Trophoblast cell (in vitro differentiated cells and primary cell): ENCODE data around the gene NR1H2.

ENCODE experiments used
- DNase-seq, 2 donors: peaks; one replicate each; pipeline ENCODE4 v3.0.0-alpha.2; 2016
- H2AFZ ChIP-seq: 2 replicates; pipeline ENCODE4 v1.6.1; 2013; ENCODE audit warnings: low read length, moderate library complexity, mild to moderate bottlenecking; ENCODE audit not compliant: insufficient read depth, poor library complexity
- H2AK5ac ChIP-seq: 2 replicates; pipeline ENCODE4 v1.6.1; 2013; ENCODE audit warnings: mild to moderate bottlenecking, low read length
- H2BK120ac ChIP-seq: 2 replicates; pipeline ENCODE4 v1.6.1; 2013; ENCODE audit warnings: low read length, mild to moderate bottlenecking, moderate library complexity; ENCODE audit not compliant: insufficient read depth, poor library complexity
- H2BK12ac ChIP-seq: 2 replicates; pipeline ENCODE4 v1.6.1; 2013; ENCODE audit warnings: mild to moderate bottlenecking, low read length, moderate library complexity
- H2BK5ac ChIP-seq: 2 replicates; pipeline ENCODE4 v1.6.1; 2013; ENCODE audit warnings: low read length, low read depth, moderate library complexity, mild to moderate bottlenecking; ENCODE audit not compliant: poor library complexity
- H3K14ac ChIP-seq: 2 replicates; pipeline ENCODE4 v1.6.1; 2013; ENCODE audit warnings: mild to moderate bottlenecking, low read length
- H3K18ac ChIP-seq: 2 replicates; pipeline ENCODE4 v1.6.1; 2013; ENCODE audit warnings: mild to moderate bottlenecking, low read length
- H3K23ac ChIP-seq: 2 replicates; pipeline ENCODE4 v1.6.1; 2013; ENCODE audit warnings: low read length
- H3K27ac ChIP-seq: 2 replicates; pipeline ENCODE4 v1.5.1; 2013; ENCODE audit warnings: low read depth, mild to moderate bottlenecking, inconsistent platforms, low read length, moderate library complexity
- H3K27me3 ChIP-seq: 2 replicates; pipeline ENCODE4 v1.6.1; 2013; ENCODE audit warnings: inconsistent platforms, mild to moderate bottlenecking, low read length, moderate library complexity; ENCODE audit not compliant: insufficient read depth
- H3K36me3 ChIP-seq, 2 experiments: 1 replicate in 1 of 2; 2 replicates in 1 of 2; pipeline ENCODE4 v1.6.1; 2013; ENCODE audit warnings: low read length in 2 of 2, mild to moderate bottlenecking in 2 of 2, moderate library complexity in 1 of 2; ENCODE audit not compliant: insufficient read depth in 2 of 2, control insufficient read depth in 1 of 2
- H3K4ac ChIP-seq: 2 replicates; pipeline ENCODE4 v1.6.1; 2013; ENCODE audit warnings: low read depth, mild to moderate bottlenecking, low read length, moderate library complexity
- H3K4me1 ChIP-seq, 2 experiments: 1 replicate in 1 of 2; 2 replicates in 1 of 2; pipeline ENCODE4 v1.6.1; 2013; ENCODE audit warnings: low read length in 2 of 2, mild to moderate bottlenecking in 2 of 2, moderate library complexity in 1 of 2; ENCODE audit not compliant: insufficient read depth in 2 of 2, control insufficient read depth in 1 of 2
- H3K4me2 ChIP-seq: 2 replicates; pipeline ENCODE4 v1.6.1; 2013; ENCODE audit warnings: inconsistent platforms, mild to moderate bottlenecking, low read length, moderate library complexity
- H3K4me3 ChIP-seq: 2 replicates; pipeline ENCODE4 v1.5.1; 2013; ENCODE audit warnings: mild to moderate bottlenecking, low read depth, low read length, inconsistent platforms
- H3K79me1 ChIP-seq: one replicate; pipeline ENCODE4 v1.6.1; 2013; ENCODE audit warnings: low read length
- H3K79me2 ChIP-seq: 2 replicates; pipeline ENCODE4 v1.6.1; 2013; ENCODE audit warnings: low read length, mild to moderate bottlenecking; ENCODE audit not compliant: control insufficient read depth, insufficient read depth, poor library complexity
- H3K9ac ChIP-seq: 2 replicates; pipeline ENCODE4 v1.6.1; 2013; ENCODE audit warnings: mild to moderate bottlenecking, low read length
- H3K9me3 ChIP-seq: 2 replicates; pipeline ENCODE4 v1.6.1; 2013; ENCODE audit warnings: low read depth, mild to moderate bottlenecking, control low read depth, inconsistent platforms, low read length; ENCODE audit not compliant: insufficient read depth
- H4K12ac ChIP-seq: 2 replicates; pipeline ENCODE4 v1.6.1; 2013; ENCODE audit warnings: low read depth, mild to moderate bottlenecking, low read length, moderate library complexity
- H4K8ac ChIP-seq: 2 replicates; pipeline ENCODE4 v1.6.1; 2013; ENCODE audit warnings: low read depth, mild to moderate bottlenecking, low read length, moderate library complexity
- H4K91ac ChIP-seq: one replicate; pipeline ENCODE4 v1.6.1; 2013; ENCODE audit warnings: low read depth, mild to moderate bottlenecking, low read length, moderate library complexity
- WGBS: extraction: QIAGEN DNeasy Blood & Tissue Kit; methylation state at CpG from one replicate; pipeline ENCODE4 v1.1.7; 2013; ENCODE audit warnings: missing lambda C conversion rate; ENCODE audit not compliant: insufficient read length, insufficient coverage; ENCODE audit errors: extremely low coverage; 5-methylcytosine and 5-hydroxymethylcytosine counted together

NR1H2 gene

DNA sequence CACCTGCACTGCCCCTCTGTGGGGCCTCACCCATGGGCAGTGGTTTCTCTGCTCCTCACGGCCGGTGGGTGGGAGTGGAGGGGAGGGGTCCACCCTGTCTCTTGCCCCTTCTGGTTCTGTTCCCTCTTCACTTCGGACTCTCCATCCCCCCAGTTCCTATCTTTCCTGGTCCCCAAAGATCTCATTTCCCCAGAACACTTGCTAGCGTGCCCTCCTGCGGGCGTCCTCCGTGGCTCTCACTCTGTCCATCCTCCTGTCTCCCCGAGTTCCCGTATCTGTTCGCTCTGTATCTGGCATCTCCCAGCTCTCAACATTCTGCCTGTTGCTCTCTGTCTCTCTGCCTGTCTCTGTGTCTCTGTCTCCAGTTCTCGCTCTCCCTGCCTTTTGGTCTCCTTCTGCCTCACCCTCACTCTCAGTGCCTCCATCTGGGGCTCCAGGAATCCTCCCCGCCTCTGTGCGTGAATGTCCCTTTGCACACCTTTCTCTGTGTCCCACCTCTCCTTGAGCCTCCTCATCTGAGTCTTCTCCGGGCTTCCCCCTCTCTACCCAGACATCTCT is 42.8 kb downstream of the NR1H2 start:
- Histone ChIP-seq H4K91ac (no peak overlapping the region), H3K18ac (no peak overlapping the region), H4K8ac (no peak overlapping the region), H3K4me2 (no peak overlapping the region), H3K27ac (no peak overlapping the region), H3K9me3 (peaks cover 1% of the 10 kb centered on the region), H2AK5ac (no peak overlapping the region), H2BK12ac (no peak overlapping the region), H4K12ac (no peak overlapping the region), H3K14ac (no peak overlapping the region), H3K4me3 (no peak overlapping the region), H2BK120ac (no peak overlapping the region), H3K36me3 (peaks cover 0 to 5% of the 10 kb centered on the region in 2 experiments), H2AFZ (no peak overlapping the region), H3K23ac (no peak overlapping the region), H3K79me2 (no peaks in the 10 kb centered on the region), H3K27me3 (peaks cover 2% of the 10 kb centered on the region), H2BK5ac (no peak overlapping the region), H3K9ac (no peak overlapping the region), H3K79me1 (no peaks in the 10 kb centered on the region), H3K4me1 (no peaks in the 10 kb centered on the region), H3K4ac (no peak overlapping the region)
- no peak for DNase-seq
- no CpG with 5 or more reads among the region's 14 CpGs for WGBS

DNA sequence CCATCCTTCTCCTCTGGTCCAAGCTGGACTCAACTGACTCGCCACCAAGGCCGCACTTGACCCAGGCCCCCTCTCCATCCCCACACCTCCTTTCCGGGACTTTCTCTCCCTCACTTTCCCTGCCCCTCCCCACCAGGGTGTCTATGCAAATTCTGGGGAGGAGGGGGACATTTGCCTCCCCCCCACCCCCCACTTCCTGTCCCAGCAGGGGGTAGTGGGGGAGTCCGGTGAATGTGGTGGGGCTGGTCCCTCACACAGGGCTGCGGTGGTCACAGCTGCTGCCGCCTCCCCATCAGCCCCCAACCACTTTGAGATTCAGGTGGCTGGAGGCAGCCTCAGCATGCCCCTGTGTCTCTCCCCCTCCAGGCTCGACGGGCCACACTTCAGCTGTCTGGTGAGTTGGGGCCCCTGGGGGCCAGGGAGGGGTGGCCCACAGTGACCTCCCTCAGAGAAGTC is 43.4 kb downstream of the NR1H2 start:
- Histone ChIP-seq H3K79me1 (no peaks in the 10 kb centered on the region), H2BK5ac (no peak overlapping the region), H3K18ac (no peak overlapping the region), H3K14ac (no peak overlapping the region), H3K36me3 (peaks cover 0 to 4% of the 10 kb centered on the region in 2 experiments), H3K79me2 (no peaks in the 10 kb centered on the region), H2AFZ (no peak overlapping the region), H4K8ac (no peak overlapping the region), H3K4me1 (no peaks in the 10 kb centered on the region), H3K9ac (no peak overlapping the region), H2AK5ac (no peak overlapping the region), H3K4ac (no peak overlapping the region), H4K91ac (no peak overlapping the region), H2BK12ac (no peak overlapping the region), H4K12ac (no peak overlapping the region), H2BK120ac (no peak overlapping the region), H3K27me3 (peaks cover 2% of the 10 kb centered on the region), H3K9me3 (peaks cover 1% of the 10 kb centered on the region), H3K23ac (no peak overlapping the region), H3K4me2 (no peak overlapping the region), H3K27ac (no peak overlapping the region), H3K4me3 (no peak overlapping the region)
- no CpG with 5 or more reads among the region's 8 CpGs for WGBS
- DNase-seq = no peak

DNA sequence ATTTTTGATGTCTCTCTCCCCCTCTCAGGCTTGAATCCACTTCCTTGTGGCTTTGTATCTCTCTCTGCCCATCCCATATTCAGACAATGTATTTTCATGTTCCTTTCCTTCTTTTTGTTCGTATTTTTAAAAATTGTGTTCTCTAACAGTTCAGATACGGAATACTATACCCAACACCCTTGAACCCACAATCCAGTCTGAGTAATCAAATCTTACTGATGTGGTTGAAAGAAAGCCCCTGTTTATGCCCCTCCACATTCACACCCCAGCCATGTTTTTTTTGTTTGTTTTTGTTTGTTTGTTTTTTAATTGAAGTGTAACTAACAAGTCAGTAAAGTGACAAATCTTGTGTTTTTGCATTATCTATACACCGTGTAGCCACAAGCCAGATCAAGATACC is 43.9 kb downstream of the NR1H2 start:
- Histone ChIP-seq H3K27ac (no peak overlapping the region), H3K4me1 (no peaks in the 10 kb centered on the region), H3K4me2 (no peak overlapping the region), H3K18ac (no peak overlapping the region), H3K9ac (no peak overlapping the region), H3K23ac (no peak overlapping the region), H3K4ac (no peak overlapping the region), H3K79me1 (no peaks in the 10 kb centered on the region), H2BK5ac (no peak overlapping the region), H3K36me3 (peaks cover 0 to 4% of the 10 kb centered on the region in 2 experiments), H2AK5ac (no peak overlapping the region), H2BK120ac (no peak overlapping the region), H3K14ac (no peak overlapping the region), H3K79me2 (no peaks in the 10 kb centered on the region), H4K91ac (no peak overlapping the region), H4K8ac (no peak overlapping the region), H3K27me3 (peaks cover 2% of the 10 kb centered on the region), H4K12ac (no peak overlapping the region), H2AFZ (no peak overlapping the region), H3K9me3 (peaks cover 1% of the 10 kb centered on the region), H2BK12ac (no peak overlapping the region), H3K4me3 (no peak overlapping the region)
- DNase-seq = no peak
- WGBS = no CpG with 5 or more reads among the region's 3 CpGs

DNA sequence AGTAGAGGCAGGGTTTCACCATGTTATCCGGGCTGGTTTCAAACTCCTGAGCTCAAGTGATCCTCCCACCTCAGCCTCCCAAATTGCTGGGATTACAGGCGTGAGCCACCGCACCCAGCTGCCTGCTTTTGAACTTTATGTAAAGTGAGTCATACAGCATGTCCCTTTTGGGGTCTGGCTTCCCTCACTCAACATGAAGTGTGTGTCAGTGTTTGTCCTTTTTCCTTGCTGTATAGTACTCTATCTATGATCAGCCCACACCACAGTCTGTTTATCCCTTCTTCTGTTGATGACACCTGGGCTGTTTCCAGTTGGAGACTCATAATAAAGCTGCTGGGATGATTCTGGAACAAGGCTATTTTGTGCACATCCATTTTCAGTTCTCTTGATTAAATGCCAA is 44.6 kb downstream of the NR1H2 start:
- H3K14ac ChIP-seq = no peak overlapping the region

More for the DNA sequence above, 44.6 kb downstream of the NR1H2 start:
- H3K18ac ChIP-seq = no peak overlapping the region
- no peak for DNase-seq
- no peak overlapping the region for H3K9ac ChIP-seq
- no peaks in the 10 kb centered on the region for H3K4me1 ChIP-seq
- no peak overlapping the region for H3K27ac ChIP-seq
- H2AFZ ChIP-seq = no peak overlapping the region
- no peaks in the 10 kb centered on the region for H3K79me2 ChIP-seq
- H2BK5ac ChIP-seq = no peak overlapping the region
- no peak overlapping the region for H3K23ac ChIP-seq
- H2BK12ac ChIP-seq = no peak overlapping the region
- peaks cover 1% of the 10 kb centered on the region for H3K9me3 ChIP-seq
- H3K4me3 ChIP-seq = no peak overlapping the region
- no peak overlapping the region for H4K12ac ChIP-seq
- no peaks in the 10 kb centered on the region for H3K79me1 ChIP-seq
- no peak overlapping the region for H4K91ac ChIP-seq
- H3K27me3 ChIP-seq = peaks cover 2% of the 10 kb centered on the region
- H3K4me2 ChIP-seq = no peak overlapping the region
- H4K8ac ChIP-seq = no peak overlapping the region
- no CpG with 5 or more reads among the region's 3 CpGs for WGBS
- no peak overlapping the region for H3K4ac ChIP-seq
- no peak overlapping the region for H2BK120ac ChIP-seq
- H2AK5ac ChIP-seq = no peak overlapping the region
- peaks cover 0 to 4% of the 10 kb centered on the region in 2 experiments for H3K36me3 ChIP-seq
